HCT116 (cell line): ENCODE results near the gene PTTG1IP. TPM values are rescaled to one million over a fixed set of nuclear protein-coding genes. Genes with fewer than 3 reads are reported as not detected.

ENCODE experiments used
- ATAC-seq: fragments of 200-7000 bp; cut with Tn5 transposase; 2 replicates; pipeline ENCODE4 v1.9.1; 2020; ENCODE audit warnings: mild to moderate bottlenecking, moderate library complexity
- BruUV-seq: library from RNA; stranded (reverse); fragments of 400-500 nt; replicated peaks from 2 replicates; lab custom pipeline; 2021; lab: Mats Ljungman, UMichigan
- CTCF ChIA-PET: fragments of 300-600 bp; sonication (Branson Sonifier 250); formaldehyde crosslinking; loops from one replicate; lab custom pipeline; 2021; ENCODE audit warnings: antibody characterized with exemption; lab: Charles Lee
- POLR2A ChIA-PET: fragments of 300-600, 350-600 bp; sonication (Branson Sonifier 250); formaldehyde crosslinking; loops from one replicate; lab custom pipeline; 2021; ENCODE audit warnings: antibody characterized with exemption; lab: Charles Lee
- RAD21 ChIA-PET, 2 experiments: fragments of 300-600 bp; sonication (Branson Sonifier 250); formaldehyde crosslinking; loops; one replicate each; lab custom pipeline; 2023; ENCODE audit warnings: low total read pairs in 2 of 2; ENCODE audit not compliant: uncharacterized antibody in 2 of 2, unreplicated experiment in 2 of 2, low non-redundant PET in 1 of 2; lab: Charles Lee
- DNase-seq: peaks from one replicate; pipeline ENCODE4 v3.0.0-alpha.2; 2010; ENCODE audit warnings: low read depth, low spot score
- H2AFZ ChIP-seq: fragments of 200-600 bp; shearing (Covaris generic), sonication (generic); 2 replicates; pipeline ENCODE4 v1.6.1; 2017; ENCODE audit warnings: low read depth, mixed run types, mixed read lengths, antibody characterized with exemption, low read length; ENCODE audit not compliant: poor library complexity, severe bottlenecking
- H3K27ac ChIP-seq: 2 replicates; pipeline ENCODE4 v1.5.1; 2012; ENCODE audit warnings: low read depth, low read length
- H3K27me3 ChIP-seq: fragments of 200-600 bp; sonication (generic); 2 replicates; pipeline ENCODE4 v1.6.1; 2016; ENCODE audit warnings: mixed run types, low read length, mixed read lengths; ENCODE audit not compliant: insufficient read depth
- H3K36me3 ChIP-seq, 2 experiments: fragments of 200-500 bp in 1 of 2; fragments of 200-600 bp in 1 of 2; sonication (Bioruptor generic) in 1 of 2; sonication (generic) in 1 of 2; 2 replicates each; pipeline versions ENCODE4 v1.5.1 to v1.6.1; 2014 to 2016; ENCODE audit warnings: low read length in 2 of 2, inconsistent platforms in 1 of 2, mixed read lengths in 1 of 2, mixed run types in 1 of 2; ENCODE audit not compliant: insufficient read depth in 2 of 2, control insufficient read depth in 1 of 2
- H3K4me1 ChIP-seq, 2 experiments: fragments of 200-600 bp in 1 of 2; sonication (generic) in 1 of 2; 2 replicates each; pipeline versions ENCODE4 v1.5.1 to v1.6.1; 2012 to 2017; ENCODE audit warnings: low read length in 2 of 2, inconsistent platforms in 1 of 2, mild to moderate bottlenecking in 1 of 2, mixed read lengths in 1 of 2, mixed run types in 1 of 2, moderate library complexity in 1 of 2; ENCODE audit not compliant: insufficient read depth in 2 of 2, control insufficient read depth in 1 of 2
- H3K4me2 ChIP-seq: fragments of 200-600 bp; sonication (generic); 2 replicates; pipeline ENCODE4 v1.6.1; 2017; ENCODE audit warnings: mixed run types, low read length, mixed read lengths
- H3K4me3 ChIP-seq, 2 experiments: fragments of 200-600 bp in 1 of 2; sonication (generic) in 1 of 2; replicated peaks in 1 of 2; 2 replicates each; pipeline ENCODE4 v1.5.1; 2011 to 2016; ENCODE audit warnings: low read length in 2 of 2, control low read depth in 1 of 2, low read depth in 1 of 2, mild to moderate bottlenecking in 1 of 2, mixed read lengths in 1 of 2, mixed run types in 1 of 2
- H3K79me2 ChIP-seq: fragments of 200-600 bp; sonication (generic); 2 replicates; pipeline ENCODE4 v1.6.1; 2017; ENCODE audit warnings: mild to moderate bottlenecking, mixed run types, low read length, moderate library complexity, mixed read lengths; ENCODE audit not compliant: insufficient read depth
- H3K9ac ChIP-seq: fragments of 200-600 bp; sonication (generic); 2 replicates; pipeline ENCODE4 v1.6.1; 2016; ENCODE audit warnings: low read length, mixed read lengths
- H3K9me2 ChIP-seq: fragments of 200-600 bp; sonication (generic), shearing (Covaris generic); 2 replicates; pipeline ENCODE4 v1.6.1; 2017; ENCODE audit warnings: mixed run types, mild to moderate bottlenecking, moderate library complexity; ENCODE audit not compliant: insufficient read depth
- H3K9me3 ChIP-seq, 2 experiments: fragments of 200-500 bp in 1 of 2; fragments of 200-600 bp in 1 of 2; sonication (Bioruptor generic) in 1 of 2; sonication (generic) in 1 of 2; 2 replicates each; pipeline ENCODE4 v1.6.1; 2014 to 2017; ENCODE audit warnings: low read length in 2 of 2, mixed read lengths in 2 of 2, inconsistent platforms in 1 of 2, low read depth in 1 of 2, mild to moderate bottlenecking in 1 of 2, mixed run types in 1 of 2, moderate library complexity in 1 of 2; ENCODE audit not compliant: control insufficient read depth in 1 of 2, insufficient read depth in 1 of 2
- H4K20me1 ChIP-seq: fragments of 200-600 bp; sonication (generic), shearing (Covaris generic); 2 replicates; pipeline ENCODE4 v1.6.1; 2017; ENCODE audit warnings: mixed run types, mild to moderate bottlenecking, moderate library complexity; ENCODE audit not compliant: insufficient read depth
- CBX3 ChIP-seq: IDR thresholded peaks from 2 replicates; pipeline ENCODE4 v1.6.1; 2012; ENCODE audit warnings: low read depth
- CEBPB ChIP-seq: IDR thresholded peaks from 2 replicates; pipeline ENCODE4 v1.6.1; 2012; ENCODE audit warnings: low read depth
- EGR1 ChIP-seq: IDR thresholded peaks from 2 replicates; pipeline ENCODE4 v1.6.1; 2012; ENCODE audit warnings: low read depth
- ELF1 ChIP-seq: IDR thresholded peaks from 2 replicates; pipeline ENCODE4 v1.6.1; 2012; ENCODE audit warnings: low read depth, borderline replicate concordance
- EZH2 ChIP-seq: fragments of 200-600 bp; sonication (generic); IDR thresholded peaks from 2 replicates; pipeline ENCODE4 v1.6.1; 2017; ENCODE audit warnings: antibody characterized with exemption, mixed run types
- EZH2phosphoT487 ChIP-seq: fragments of 200-600 bp; IDR thresholded peaks from 2 replicates; pipeline ENCODE4 v1.6.1; 2018; ENCODE audit warnings: antibody characterized with exemption, borderline replicate concordance
- FOSL1 ChIP-seq: IDR thresholded peaks from 2 replicates; pipeline ENCODE4 v1.6.1; 2012; ENCODE audit warnings: low read depth
- JUND ChIP-seq: IDR thresholded peaks from 2 replicates; pipeline ENCODE4 v1.6.1; 2012
- MAX ChIP-seq: IDR thresholded peaks from 2 replicates; pipeline ENCODE4 v1.6.1; 2012
- POLR2A ChIP-seq: IDR thresholded peaks from 2 replicates; pipeline ENCODE4 v1.7.0; 2011; ENCODE audit warnings: borderline replicate concordance; ENCODE audit not compliant: insufficient read depth, insufficient read length; ENCODE audit errors: extremely low read depth
- POLR2AphosphoS5 ChIP-seq: IDR thresholded peaks from 2 replicates; pipeline ENCODE4 v1.6.1; 2011; ENCODE audit warnings: mild to moderate bottlenecking, low read depth, low read length, moderate library complexity
- RAD21 ChIP-seq: IDR thresholded peaks from 2 replicates; pipeline ENCODE4 v1.6.1; 2012; ENCODE audit warnings: low read depth, mild to moderate bottlenecking
- SIN3A ChIP-seq: IDR thresholded peaks from 2 replicates; pipeline ENCODE4 v1.6.1; 2012; ENCODE audit warnings: low read depth
- SP1 ChIP-seq: IDR thresholded peaks from 2 replicates; pipeline ENCODE4 v1.6.1; 2012; ENCODE audit warnings: low read depth
- SRF ChIP-seq: IDR thresholded peaks from 2 replicates; pipeline ENCODE4 v1.6.1; 2012; ENCODE audit warnings: low read depth
- TCF7L2 ChIP-seq: IDR thresholded peaks from 2 replicates; pipeline ENCODE4 v1.7.0; 2011; ENCODE audit warnings: borderline replicate concordance, inconsistent platforms; ENCODE audit not compliant: insufficient read depth, insufficient read length; ENCODE audit errors: extremely low read depth
- ZFX ChIP-seq: fragments of 450-650 bp; IDR thresholded peaks from 2 replicates; pipeline ENCODE4 v1.6.1; 2017
- intact Hi-C: fragments of 100-400 bp; cut with micrococcal nuclease; formaldehyde crosslinking; loops from 2 replicates; pipeline ENCODE4 v1.10.0; 2022
- total RNA-seq: library from RNA; stranded (reverse); gene quantifications from one replicate; pipeline ENCODE4 v1.2.1, GENCODE V29; 2021; ENCODE audit not compliant: unreplicated experiment
- TF ChIP-seq, protein P1 (sequence below): IDR thresholded peaks from 2 replicates; pipeline ENCODE4 v1.6.1; 2012
- TF ChIP-seq, protein P2 (sequence below): IDR thresholded peaks from 2 replicates; pipeline ENCODE4 v1.6.1; 2012; ENCODE audit warnings: low read depth
- TF ChIP-seq, protein P3 (sequence below), 3 experiments: fragments of 200-600 bp in 1 of 3; sonication (generic) in 1 of 3; IDR thresholded peaks in 2 of 3; conservative IDR thresholded peaks in 1 of 3; 2 replicates each; pipeline ENCODE4 v1.5.1; 2012 to 2017; ENCODE audit warnings: low read depth in 2 of 3, low read length in 2 of 3, antibody characterized with exemption in 1 of 3, borderline replicate concordance in 1 of 3, control low read depth in 1 of 3, mild to moderate bottlenecking in 1 of 3, mixed read lengths in 1 of 3, mixed run types in 1 of 3, moderate library complexity in 1 of 3; ENCODE audit not compliant: insufficient read depth in 1 of 3

The PTTG1IP gene
- total RNA-seq, 1 experiment from 2014 or later = 83.4 TPM

- Histone ChIP-seq H3K9me3 (no peaks in the 10 kb centered on the region), H3K36me3 (no peaks in the 10 kb centered on the region), H3K9ac (no peak overlapping the region), H3K9me2 (no peaks in the 10 kb centered on the region), H3K27me3 (no peaks in the 10 kb centered on the region), H3K4me2 (no peak overlapping the region)
- ChIA-PET CTCF (no interaction called here), POLR2A (no interaction called here), RAD21 (no interaction called here)
- ATAC-seq = no peak
- intact Hi-C loops = no loop called here
- no TSS peak for BruUV-seq
- TF ChIP-seq, protein P1, sequence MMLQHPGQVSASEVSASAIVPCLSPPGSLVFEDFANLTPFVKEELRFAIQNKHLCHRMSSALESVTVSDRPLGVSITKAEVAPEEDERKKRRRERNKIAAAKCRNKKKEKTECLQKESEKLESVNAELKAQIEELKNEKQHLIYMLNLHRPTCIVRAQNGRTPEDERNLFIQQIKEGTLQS = no peak
- TF ChIP-seq POLR2AphosphoS5 (no peak), EGR1 (no peak), ZFX (no peak), ELF1 (no peak), SIN3A (no peak), JUND (no peak), EZH2phosphoT487 (no peak), EZH2 (no peak), TCF7L2 (no peak), SRF (no peak), SP1 (no peak), CEBPB (no peak), FOSL1 (no peak), RAD21 (no peak), MAX (no peak), CBX3 (no peak), POLR2A (no peak)
- TF ChIP-seq, protein P2, sequence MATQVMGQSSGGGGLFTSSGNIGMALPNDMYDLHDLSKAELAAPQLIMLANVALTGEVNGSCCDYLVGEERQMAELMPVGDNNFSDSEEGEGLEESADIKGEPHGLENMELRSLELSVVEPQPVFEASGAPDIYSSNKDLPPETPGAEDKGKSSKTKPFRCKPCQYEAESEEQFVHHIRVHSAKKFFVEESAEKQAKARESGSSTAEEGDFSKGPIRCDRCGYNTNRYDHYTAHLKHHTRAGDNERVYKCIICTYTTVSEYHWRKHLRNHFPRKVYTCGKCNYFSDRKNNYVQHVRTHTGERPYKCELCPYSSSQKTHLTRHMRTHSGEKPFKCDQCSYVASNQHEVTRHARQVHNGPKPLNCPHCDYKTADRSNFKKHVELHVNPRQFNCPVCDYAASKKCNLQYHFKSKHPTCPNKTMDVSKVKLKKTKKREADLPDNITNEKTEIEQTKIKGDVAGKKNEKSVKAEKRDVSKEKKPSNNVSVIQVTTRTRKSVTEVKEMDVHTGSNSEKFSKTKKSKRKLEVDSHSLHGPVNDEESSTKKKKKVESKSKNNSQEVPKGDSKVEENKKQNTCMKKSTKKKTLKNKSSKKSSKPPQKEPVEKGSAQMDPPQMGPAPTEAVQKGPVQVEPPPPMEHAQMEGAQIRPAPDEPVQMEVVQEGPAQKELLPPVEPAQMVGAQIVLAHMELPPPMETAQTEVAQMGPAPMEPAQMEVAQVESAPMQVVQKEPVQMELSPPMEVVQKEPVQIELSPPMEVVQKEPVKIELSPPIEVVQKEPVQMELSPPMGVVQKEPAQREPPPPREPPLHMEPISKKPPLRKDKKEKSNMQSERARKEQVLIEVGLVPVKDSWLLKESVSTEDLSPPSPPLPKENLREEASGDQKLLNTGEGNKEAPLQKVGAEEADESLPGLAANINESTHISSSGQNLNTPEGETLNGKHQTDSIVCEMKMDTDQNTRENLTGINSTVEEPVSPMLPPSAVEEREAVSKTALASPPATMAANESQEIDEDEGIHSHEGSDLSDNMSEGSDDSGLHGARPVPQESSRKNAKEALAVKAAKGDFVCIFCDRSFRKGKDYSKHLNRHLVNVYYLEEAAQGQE = no peak
- TF ChIP-seq, protein P3, sequence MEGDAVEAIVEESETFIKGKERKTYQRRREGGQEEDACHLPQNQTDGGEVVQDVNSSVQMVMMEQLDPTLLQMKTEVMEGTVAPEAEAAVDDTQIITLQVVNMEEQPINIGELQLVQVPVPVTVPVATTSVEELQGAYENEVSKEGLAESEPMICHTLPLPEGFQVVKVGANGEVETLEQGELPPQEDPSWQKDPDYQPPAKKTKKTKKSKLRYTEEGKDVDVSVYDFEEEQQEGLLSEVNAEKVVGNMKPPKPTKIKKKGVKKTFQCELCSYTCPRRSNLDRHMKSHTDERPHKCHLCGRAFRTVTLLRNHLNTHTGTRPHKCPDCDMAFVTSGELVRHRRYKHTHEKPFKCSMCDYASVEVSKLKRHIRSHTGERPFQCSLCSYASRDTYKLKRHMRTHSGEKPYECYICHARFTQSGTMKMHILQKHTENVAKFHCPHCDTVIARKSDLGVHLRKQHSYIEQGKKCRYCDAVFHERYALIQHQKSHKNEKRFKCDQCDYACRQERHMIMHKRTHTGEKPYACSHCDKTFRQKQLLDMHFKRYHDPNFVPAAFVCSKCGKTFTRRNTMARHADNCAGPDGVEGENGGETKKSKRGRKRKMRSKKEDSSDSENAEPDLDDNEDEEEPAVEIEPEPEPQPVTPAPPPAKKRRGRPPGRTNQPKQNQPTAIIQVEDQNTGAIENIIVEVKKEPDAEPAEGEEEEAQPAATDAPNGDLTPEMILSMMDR (IDR thresholded peaks at IDR 0.05 in 2 of 3, conservative IDR thresholded peaks at IDR 0.05 in 1 of 3; ENCODE audit: borderline replicate concordance in 1 of 3, insufficient read depth in 1 of 3, low read depth in 2 of 3, low read length in 2 of 3) = no peak
- TF ChIP-seq, all 23 proteins: peak for 0
- H3K79me2 ChIP-seq = peaks cover 29% of the 10 kb centered on the region
- no peak for DNase-seq
- peaks cover 21 to 31% of the 10 kb centered on the region in 2 experiments for H3K4me1 ChIP-seq
- H3K27ac ChIP-seq = no peak overlapping the region
- H4K20me1 ChIP-seq = no peaks in the 10 kb centered on the region; the same call in 1 of the 2 replicates
- no peak overlapping the region for H3K4me3 ChIP-seq
- H2AFZ ChIP-seq = no peak overlapping the region
These were observed 1.8 kb upstream of the PTTG1IP start for GRCh38 chr21:44875316-44875700.
